Adrenal gland (tissue), 12 donors: ENCODE results near the gene KLF6. TPM values are rescaled to one million over a fixed set of nuclear protein-coding genes. Genes with fewer than 3 reads are reported as not detected.
A peak's percentile ranks its signal among the peaks of the same experiment; 100 is the strongest.

Experiments
- DNase-seq, 7 donors: peaks; one replicate each; pipeline ENCODE4 v3.0.0-alpha.2; 2019 to 2020
- H3K27ac ChIP-seq, 5 donors: fragments of 200-600 bp; sonication (generic) in 4 of 5; 1 replicate in 3 of 5; 2 replicates in 2 of 5; pipeline versions ENCODE4 v1.5.1 to v1.8.0; 2016 to 2020; ENCODE audit warnings: mild to moderate bottlenecking in 1 of 5
- H3K27me3 ChIP-seq: fragments of 200-600 bp; 2 replicates; pipeline ENCODE4 v1.8.0; 2021
- H3K36me3 ChIP-seq, 2 donors: fragments of 200-600 bp; replicated peaks in 1 of 2; 1 replicate in 1 of 2; 2 replicates in 1 of 2; pipeline versions ENCODE4 v1.5.1 to v1.8.0; 2018 to 2022
- H3K4me1 ChIP-seq, 2 donors: fragments of 200-600 bp; replicated peaks in 1 of 2; 1 replicate in 1 of 2; 2 replicates in 1 of 2; pipeline versions ENCODE4 v1.5.1 to v1.8.0; 2018 to 2021
- H3K4me3 ChIP-seq, 4 donors: fragments of 200-600 bp; sonication (generic) in 3 of 4; one replicate each; pipeline ENCODE4 v1.5.1; 2016 to 2018
- H3K9me3 ChIP-seq, 3 donors: fragments of 200-600 bp; sonication (generic) in 1 of 3; replicated peaks in 1 of 3; 1 replicate in 2 of 3; 2 replicates in 1 of 3; pipeline versions ENCODE4 v1.5.1 to v1.8.0; 2016 to 2021
- CTCF ChIP-seq, 6 experiments: fragments of 450-650 bp in 4 of 6; fragments of 200-600 bp in 2 of 6; sonication (generic) in 1 of 6; IDR thresholded peaks; 1 replicate in 5 of 6; 2 replicates in 1 of 6; pipeline versions ENCODE4 v1.5.1 to v1.8.0; 2016 to 2021; ENCODE audit warnings: antibody characterized with exemption in 6 of 6, mild to moderate bottlenecking in 2 of 6, moderate library complexity in 1 of 6
- POLR2A ChIP-seq, 2 donors: fragments of 450-650 bp; IDR thresholded peaks; one replicate each; pipeline ENCODE4 v1.6.1; 2017; ENCODE audit warnings: antibody characterized with exemption in 2 of 2, mild to moderate bottlenecking in 2 of 2, moderate library complexity in 1 of 2
- WGBS, 4 donors: extraction: QIAGEN DNeasy Blood & Tissue Kit in 2 of 4; methylation state at CpG; one replicate each; pipeline versions ENCODE4 v1.1.5 to v1.1.7; 2013 to 2017; 5-methylcytosine and 5-hydroxymethylcytosine counted together
- intact Hi-C, 2 donors: fragments of 100-400 bp; cut with DNase I; formaldehyde crosslinking; loops; one replicate each; pipeline versions ENCODE4 v1.14.1 to v1.15.0; 2022 to 2023
- polyA plus RNA-seq, 3 donors: library from polyadenylated mRNA; stranded (reverse); fragments of 200-250 nt in 2 of 3; fragments of 350-450 nt in 1 of 3; fragmentation: Illumina TruSeq in 1 of 3; extraction: RNeasy Lipid Tissue Mini Kit (QIAGEN cat#74804) in 1 of 3; gene quantifications; one replicate each; pipeline ENCODE4 v1.2.3, GENCODE V29; 2013 to 2014
- total RNA-seq, 9 donors: library from RNA; depleted of rRNA in 4 of 9; stranded (reverse); fragments of >200 nt in 4 of 9; fragments of 120-200 nt in 1 of 9; fragmentation: NEBNext Ultra II Directional in 1 of 9; extraction: Animal tissue kit (Norgen Biotek cat#: 25700) in 1 of 9; gene quantifications; one replicate each; pipeline versions ENCODE4 v1.1.0 to v1.2.4, GENCODE V29; 2013 to 2023
- donor health status: healthy with polysubstance abuse.
- donor health status: Bipolar disorder and iron deficiency.
- donor health status: DM: yes; HTN: yes; CAD: no.
- donor health status: DM: no; HTN: no; CAD: no.
- donor health status: DM: no; HTN: no; CAD: no.
- donor health status: DM: yes; HTN: yes; CAD: no.

KLF6 gene
- total and polyA plus RNA-seq, 12 donors: 14.4 to 70.2 (median 26.8) TPM

GRCh38 chr10:3740157-3740871, 44.7 kb downstream of the KLF6 start:
- no peaks in the 10 kb centered on the region for H3K4me1 ChIP-seq
- no peaks in the 10 kb centered on the region for H3K27me3 ChIP-seq
- DNase-seq: no peak
- no peaks in the 10 kb centered on the region for H3K36me3 ChIP-seq
- 69 to 78% (median 77%) methylated on average over 5 of the region's 5 CpGs for WGBS, 4 donors
- no peak overlapping the region for H3K27ac ChIP-seq
- no peak overlapping the region for H3K4me3 ChIP-seq
- intact Hi-C loops: no loop called here
- TF ChIP-seq CTCF (IDR thresholded peaks at IDR 0.05) (no peak), POLR2A (IDR thresholded peaks at IDR 0.05) (no peak)
- no peaks in the 10 kb centered on the region for H3K9me3 ChIP-seq

DNA sequence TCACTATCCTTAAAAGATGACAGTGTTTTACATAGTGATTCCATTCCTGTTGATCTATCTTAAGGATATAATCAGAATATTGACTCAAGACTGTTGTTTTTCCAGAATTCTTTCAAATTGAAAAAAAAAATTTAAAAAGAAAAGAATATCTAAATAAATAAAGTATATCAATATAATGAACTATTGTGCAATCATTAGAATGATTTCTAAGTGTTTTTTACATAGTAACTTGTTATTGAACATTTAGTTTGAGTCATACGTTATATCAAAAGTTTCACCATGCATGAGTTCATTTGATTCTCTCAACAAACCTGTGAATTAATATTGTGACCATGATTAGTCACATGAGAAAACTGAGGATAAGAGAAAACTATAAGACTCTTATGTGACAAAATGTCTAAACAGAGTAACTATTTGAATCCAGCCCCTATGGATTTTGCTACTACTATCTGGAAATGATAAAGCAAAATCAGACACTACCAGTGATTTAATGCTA, 46.1 kb downstream of the KLF6 start:
- Histone ChIP-seq H3K9me3 (no peaks in the 10 kb centered on the region), H3K4me3 (no peak overlapping the region), H3K27me3 (no peaks in the 10 kb centered on the region), H3K36me3 (no peaks in the 10 kb centered on the region), H3K27ac (no peak overlapping the region), H3K4me1 (no peaks in the 10 kb centered on the region)
- TF ChIP-seq POLR2A (IDR thresholded peaks at IDR 0.05) (no peak), CTCF (IDR thresholded peaks at IDR 0.05) (no peak)
- DNase-seq: no peak
- 70 to 89% (median 82%) methylated on average over 1 of the region's 1 CpG for WGBS, 4 donors
- intact Hi-C loops: no loop called here

- DNase-seq: no peak
- Histone ChIP-seq H3K36me3 (no peaks in the 10 kb centered on the region), H3K9me3 (no peaks in the 10 kb centered on the region), H3K4me3 (no peak overlapping the region), H3K27ac (no peak overlapping the region), H3K27me3 (no peaks in the 10 kb centered on the region), H3K4me1 (no peaks in the 10 kb centered on the region)
- intact Hi-C loops: no loop called here
- 72 to 86% (median 82%) methylated on average over 4 of the region's 4 CpGs for WGBS, 4 donors
- no peak for TF ChIP-seq CTCF (IDR thresholded peaks at IDR 0.05)
- TF ChIP-seq POLR2A (IDR thresholded peaks at IDR 0.05): no peak
Measured at GRCh38 chr10:3737864-3738263, 47.1 kb downstream of the KLF6 start.

- Histone ChIP-seq H3K36me3 (no peaks in the 10 kb centered on the region), H3K4me3 (no peak overlapping the region), H3K27me3 (no peaks in the 10 kb centered on the region), H3K4me1 (no peaks in the 10 kb centered on the region), H3K9me3 (no peaks in the 10 kb centered on the region), H3K27ac (no peak overlapping the region)
- intact Hi-C loops: no loop called here
- 68 to 71% (median 70%) methylated on average over 4 to 10 of the region's 10 CpGs for WGBS, 4 donors
- DNase-seq: no peak
- peak in 2 of 6 experiments; percentile 15 to 18 for TF ChIP-seq CTCF (IDR thresholded peaks at IDR 0.05)
- TF ChIP-seq POLR2A (IDR thresholded peaks at IDR 0.05): no peak
Measured at GRCh38 chr10:3735175-3735574, 49.8 kb downstream of the KLF6 start.
